Astrocyte (in vitro differentiated cells and primary cell): ENCODE data around the gene PCSK1N. TPM values are rescaled to one million over a fixed set of nuclear protein-coding genes. Genes with fewer than 3 reads are reported as not detected.

Source experiments
- DNase-seq: peaks from one replicate; pipeline ENCODE4 v3.0.0-alpha.2; 2010; ENCODE audit warnings: low read depth
- FAIRE-seq: peaks from 2 replicates; lab custom pipeline; 2011; peaks lifted over from hg19 to GRCh38; lab: Jason Lieb, UNC
- H2AFZ ChIP-seq: 2 replicates; pipeline ENCODE4 v1.6.0; 2012; ENCODE audit warnings: low read depth, low read length, inconsistent platforms
- H3K27ac ChIP-seq: 2 replicates; pipeline ENCODE4 v1.5.1; 2011; ENCODE audit warnings: low read depth, low read length, inconsistent platforms
- H3K27me3 ChIP-seq: 2 replicates; pipeline ENCODE4 v1.6.0; 2011; ENCODE audit warnings: low read length, inconsistent platforms; ENCODE audit not compliant: insufficient read depth
- H3K36me3 ChIP-seq: 2 replicates; pipeline ENCODE4 v1.5.1; 2011; ENCODE audit warnings: low read length, inconsistent platforms; ENCODE audit not compliant: insufficient read depth
- H3K4me1 ChIP-seq: 2 replicates; pipeline ENCODE4 v1.5.1; 2011; ENCODE audit warnings: low read length, inconsistent platforms; ENCODE audit not compliant: insufficient read depth
- H3K4me2 ChIP-seq: 2 replicates; pipeline ENCODE4 v1.6.0; 2012; ENCODE audit warnings: low read length, inconsistent platforms
- H3K4me3 ChIP-seq: 2 replicates; pipeline ENCODE4 v1.5.1; 2011; ENCODE audit warnings: low read depth, mild to moderate bottlenecking, low read length, inconsistent platforms; ENCODE audit not compliant: insufficient read depth
- H3K79me2 ChIP-seq: 2 replicates; pipeline ENCODE4 v1.6.0; 2012; ENCODE audit warnings: mild to moderate bottlenecking, low read length, inconsistent platforms; ENCODE audit not compliant: insufficient read depth
- H3K9ac ChIP-seq: 2 replicates; pipeline ENCODE4 v1.6.0; 2012; ENCODE audit warnings: mild to moderate bottlenecking, low read length, inconsistent platforms
- H3K9me3 ChIP-seq: 2 replicates; pipeline ENCODE4 v1.5.1; 2012; ENCODE audit warnings: low read depth, mild to moderate bottlenecking, low read length, inconsistent platforms; ENCODE audit not compliant: insufficient read depth
- H4K20me1 ChIP-seq: 2 replicates; pipeline ENCODE4 v1.6.0; 2012; ENCODE audit warnings: low read length, inconsistent platforms; ENCODE audit not compliant: insufficient read depth
- H3K27ac Mint-ChIP-seq: one replicate; pipeline ENCODE4 v1.8.0; 2021; ENCODE audit warnings: mild to moderate bottlenecking, mixed read lengths; ENCODE audit not compliant: unreplicated experiment
- H3K27me3 Mint-ChIP-seq: one replicate; pipeline ENCODE4 v1.8.0; 2021; ENCODE audit warnings: low read depth, mixed read lengths; ENCODE audit not compliant: unreplicated experiment
- H3K36me3 Mint-ChIP-seq: one replicate; pipeline ENCODE4 v1.8.0; 2021; ENCODE audit warnings: low read depth, mixed read lengths; ENCODE audit not compliant: unreplicated experiment
- H3K4me1 Mint-ChIP-seq: one replicate; pipeline ENCODE4 v1.8.0; 2021; ENCODE audit warnings: low read depth, mixed read lengths; ENCODE audit not compliant: unreplicated experiment
- H3K4me3 Mint-ChIP-seq: one replicate; pipeline ENCODE4 v1.8.0; 2021; ENCODE audit warnings: mild to moderate bottlenecking, moderate library complexity, mixed read lengths; ENCODE audit not compliant: unreplicated experiment
- H3K9me3 Mint-ChIP-seq: one replicate; pipeline ENCODE4 v1.8.0; 2021; ENCODE audit warnings: mild to moderate bottlenecking, mixed read lengths; ENCODE audit not compliant: unreplicated experiment
- EZH2 ChIP-seq: IDR thresholded peaks from 2 replicates; pipeline ENCODE4 v1.6.1; 2012; ENCODE audit warnings: mild to moderate bottlenecking, low read length, inconsistent platforms; ENCODE audit not compliant: insufficient read depth
- total RNA-seq: library from RNA; stranded (reverse); gene quantifications from 2 replicates; pipeline ENCODE4 v1.2.1, GENCODE V29; 2021
- TF ChIP-seq, protein P1 (sequence below): IDR thresholded peaks from 2 replicates; pipeline ENCODE4 v1.5.1; 2011; ENCODE audit warnings: low read depth, mild to moderate bottlenecking, inconsistent platforms, low read length, moderate library complexity; ENCODE audit not compliant: insufficient read depth

PCSK1N gene
- total RNA-seq, 1 donor from 2014 or later: 62.0 TPM

DNA sequence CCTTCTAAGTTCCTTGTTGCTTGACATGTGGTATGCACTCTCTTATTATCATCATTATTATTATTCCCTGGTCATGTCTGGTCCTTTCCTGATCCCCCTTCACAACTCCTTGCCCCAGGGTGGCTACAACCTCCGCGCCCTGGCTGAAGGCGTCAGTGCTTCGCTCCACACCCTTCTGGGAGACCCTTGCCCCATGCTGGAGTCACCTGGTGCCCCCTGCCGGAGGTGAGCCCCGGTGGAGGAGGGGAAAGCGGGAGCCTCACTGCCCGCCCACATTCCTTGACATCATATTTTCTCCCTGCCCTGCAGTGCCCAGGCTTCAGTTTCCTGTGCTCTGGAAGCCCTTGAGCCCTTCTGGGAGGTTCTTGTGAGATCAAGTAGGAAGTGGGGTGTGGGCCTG lies 20.1 kb downstream of the PCSK1N start:
- TF ChIP-seq EZH2: no peak
- H3K27ac Mint-ChIP-seq: no peak overlapping the region
- no peak overlapping the region for H2AFZ ChIP-seq
- H3K79me2 ChIP-seq: no peaks in the 10 kb centered on the region
- H3K27ac ChIP-seq: no peak overlapping the region
- no peak overlapping the region for H3K4me2 ChIP-seq
- DNase-seq: no peak
- H3K4me3 Mint-ChIP-seq: no peak overlapping the region
- H3K4me1 ChIP-seq: no peaks in the 10 kb centered on the region
- H3K4me1 Mint-ChIP-seq: no peaks in the 10 kb centered on the region
- no peaks in the 10 kb centered on the region for H3K36me3 ChIP-seq
- H3K4me3 ChIP-seq: no peak overlapping the region
- H3K9ac ChIP-seq: no peak overlapping the region
- no peaks in the 10 kb centered on the region for H3K36me3 Mint-ChIP-seq
- no peak for FAIRE-seq
- no peaks in the 10 kb centered on the region for H3K9me3 ChIP-seq
- H3K27me3 Mint-ChIP-seq: no peaks in the 10 kb centered on the region
- no peaks in the 10 kb centered on the region for H3K27me3 ChIP-seq
- no peaks in the 10 kb centered on the region for H4K20me1 ChIP-seq
- H3K9me3 Mint-ChIP-seq: no peaks in the 10 kb centered on the region

DNA sequence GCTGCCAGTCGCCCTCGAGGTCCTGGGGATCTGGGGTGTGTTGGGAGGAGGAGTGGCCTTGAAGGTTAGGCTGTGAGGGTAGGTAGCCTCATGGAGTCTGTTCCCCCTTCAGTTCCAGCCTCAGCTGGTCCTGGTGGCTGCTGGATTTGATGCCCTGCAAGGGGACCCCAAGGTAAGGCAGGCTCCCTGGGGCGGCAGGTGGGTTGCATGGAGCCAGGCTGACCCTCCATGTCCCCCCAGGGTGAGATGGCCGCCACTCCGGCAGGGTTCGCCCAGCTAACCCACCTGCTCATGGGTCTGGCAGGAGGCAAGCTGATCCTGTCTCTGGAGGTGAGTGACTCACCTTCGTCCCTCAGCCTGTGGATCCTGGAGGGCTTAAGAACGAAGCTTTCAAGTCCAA lies 20.7 kb downstream of the PCSK1N start:
- H3K4me1 Mint-ChIP-seq: no peaks in the 10 kb centered on the region
- H3K27me3 Mint-ChIP-seq: no peaks in the 10 kb centered on the region
- TF ChIP-seq, protein P1, sequence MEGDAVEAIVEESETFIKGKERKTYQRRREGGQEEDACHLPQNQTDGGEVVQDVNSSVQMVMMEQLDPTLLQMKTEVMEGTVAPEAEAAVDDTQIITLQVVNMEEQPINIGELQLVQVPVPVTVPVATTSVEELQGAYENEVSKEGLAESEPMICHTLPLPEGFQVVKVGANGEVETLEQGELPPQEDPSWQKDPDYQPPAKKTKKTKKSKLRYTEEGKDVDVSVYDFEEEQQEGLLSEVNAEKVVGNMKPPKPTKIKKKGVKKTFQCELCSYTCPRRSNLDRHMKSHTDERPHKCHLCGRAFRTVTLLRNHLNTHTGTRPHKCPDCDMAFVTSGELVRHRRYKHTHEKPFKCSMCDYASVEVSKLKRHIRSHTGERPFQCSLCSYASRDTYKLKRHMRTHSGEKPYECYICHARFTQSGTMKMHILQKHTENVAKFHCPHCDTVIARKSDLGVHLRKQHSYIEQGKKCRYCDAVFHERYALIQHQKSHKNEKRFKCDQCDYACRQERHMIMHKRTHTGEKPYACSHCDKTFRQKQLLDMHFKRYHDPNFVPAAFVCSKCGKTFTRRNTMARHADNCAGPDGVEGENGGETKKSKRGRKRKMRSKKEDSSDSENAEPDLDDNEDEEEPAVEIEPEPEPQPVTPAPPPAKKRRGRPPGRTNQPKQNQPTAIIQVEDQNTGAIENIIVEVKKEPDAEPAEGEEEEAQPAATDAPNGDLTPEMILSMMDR: no peak
- TF ChIP-seq EZH2: no peak
- no peaks in the 10 kb centered on the region for H3K4me1 ChIP-seq
- H3K9me3 ChIP-seq: no peaks in the 10 kb centered on the region
- no peak overlapping the region for H3K27ac ChIP-seq
- no peaks in the 10 kb centered on the region for H3K27me3 ChIP-seq
- H3K4me3 Mint-ChIP-seq: no peak overlapping the region
- H3K27ac Mint-ChIP-seq: no peak overlapping the region
- H3K4me3 ChIP-seq: no peak overlapping the region
- H3K9me3 Mint-ChIP-seq: no peaks in the 10 kb centered on the region
- H3K9ac ChIP-seq: no peak overlapping the region
- FAIRE-seq: no peak
- no peaks in the 10 kb centered on the region for H4K20me1 ChIP-seq
- H2AFZ ChIP-seq: no peak overlapping the region
- no peaks in the 10 kb centered on the region for H3K36me3 Mint-ChIP-seq
- H3K4me2 ChIP-seq: no peak overlapping the region
- no peaks in the 10 kb centered on the region for H3K79me2 ChIP-seq
- no peaks in the 10 kb centered on the region for H3K36me3 ChIP-seq
- DNase-seq: no peak

DNA sequence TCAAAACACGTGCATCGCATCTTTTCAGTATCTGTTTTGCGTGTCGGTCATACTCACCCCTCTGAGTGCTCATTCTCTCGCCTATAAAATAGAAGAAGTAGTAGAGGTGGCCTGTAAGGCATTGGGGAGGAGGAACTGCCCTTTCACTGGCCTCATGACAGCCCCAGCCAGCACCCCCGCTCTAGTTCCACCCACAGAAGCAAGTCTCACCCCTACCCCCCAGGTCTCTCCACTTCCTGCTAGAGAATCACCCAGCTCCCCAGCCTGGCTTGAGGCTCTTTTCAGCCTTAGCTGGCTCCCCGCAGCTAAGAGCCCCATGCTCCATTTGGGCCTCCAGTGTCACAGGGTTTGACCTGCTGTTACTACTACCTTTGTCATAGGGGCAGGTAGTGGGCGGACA lies 21.8 kb downstream of the PCSK1N start:
- H3K27ac ChIP-seq: no peak overlapping the region
- H3K27me3 Mint-ChIP-seq: no peaks in the 10 kb centered on the region
- TF ChIP-seq EZH2: no peak
- TF ChIP-seq, protein P1: no peak
- no peaks in the 10 kb centered on the region for H3K79me2 ChIP-seq
- no peak overlapping the region for H3K4me3 Mint-ChIP-seq
- H3K9me3 ChIP-seq: no peaks in the 10 kb centered on the region
- no peaks in the 10 kb centered on the region for H3K36me3 Mint-ChIP-seq
- no peak overlapping the region for H3K4me2 ChIP-seq
- H2AFZ ChIP-seq: no peak overlapping the region
- no peaks in the 10 kb centered on the region for H3K4me1 ChIP-seq
- H3K4me3 ChIP-seq: no peak overlapping the region
- DNase-seq (no peak), FAIRE-seq (no peak)
- H3K4me1 Mint-ChIP-seq: no peaks in the 10 kb centered on the region
- no peaks in the 10 kb centered on the region for H3K9me3 Mint-ChIP-seq
- H4K20me1 ChIP-seq: no peaks in the 10 kb centered on the region
- H3K27ac Mint-ChIP-seq: no peak overlapping the region
- H3K27me3 ChIP-seq: no peaks in the 10 kb centered on the region
- H3K9ac ChIP-seq: no peak overlapping the region
- H3K36me3 ChIP-seq: no peaks in the 10 kb centered on the region
